ENCODE data around the gene CNR1. TPM values are rescaled to one million over a fixed set of nuclear protein-coding genes. Genes with fewer than 3 reads are reported as not detected.

CNR1 gene
- total and polyA plus RNA-seq, 2 donors (not counting 3 experiments of a cell fraction or from before 2014, with no cell fraction given) = 0.06 TPM; not detected in 1

DNA sequence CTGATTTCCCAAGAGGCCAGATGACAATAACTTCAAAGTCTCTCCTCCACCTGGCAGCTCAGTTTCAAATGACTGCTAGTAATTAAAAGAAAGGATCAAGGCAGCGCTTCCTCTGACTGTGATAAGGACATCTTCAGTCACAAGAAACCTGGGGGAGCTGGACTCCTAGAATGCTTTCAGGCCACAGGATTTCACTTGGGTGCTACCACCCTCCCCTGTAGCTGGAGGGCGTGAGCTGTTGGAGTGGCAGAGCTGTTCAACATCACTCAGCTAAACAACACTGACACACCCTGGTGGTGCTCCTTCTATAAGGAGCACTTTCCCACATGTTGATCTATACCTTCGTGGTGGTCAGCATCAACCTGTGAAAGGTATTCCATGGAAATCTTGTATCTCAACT lies 2.2 kb upstream of the CNR1 start:
- TF ChIP-seq FOS (IDR thresholded peaks at IDR 0.05; ENCODE audit: borderline replicate concordance, insufficient read depth, low read length) = no peak
- TF ChIP-seq, protein P1, sequence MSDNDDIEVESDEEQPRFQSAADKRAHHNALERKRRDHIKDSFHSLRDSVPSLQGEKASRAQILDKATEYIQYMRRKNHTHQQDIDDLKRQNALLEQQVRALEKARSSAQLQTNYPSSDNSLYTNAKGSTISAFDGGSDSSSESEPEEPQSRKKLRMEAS (IDR thresholded peaks at IDR 0.05; ENCODE audit: insufficient read depth, insufficient read length) = no peak
- no peak for TF ChIP-seq EZH2 (IDR thresholded peaks at IDR 0.05; ENCODE audit: borderline replicate concordance, low read depth, low read length, severe bottlenecking)
- TF ChIP-seq, protein P2, sequence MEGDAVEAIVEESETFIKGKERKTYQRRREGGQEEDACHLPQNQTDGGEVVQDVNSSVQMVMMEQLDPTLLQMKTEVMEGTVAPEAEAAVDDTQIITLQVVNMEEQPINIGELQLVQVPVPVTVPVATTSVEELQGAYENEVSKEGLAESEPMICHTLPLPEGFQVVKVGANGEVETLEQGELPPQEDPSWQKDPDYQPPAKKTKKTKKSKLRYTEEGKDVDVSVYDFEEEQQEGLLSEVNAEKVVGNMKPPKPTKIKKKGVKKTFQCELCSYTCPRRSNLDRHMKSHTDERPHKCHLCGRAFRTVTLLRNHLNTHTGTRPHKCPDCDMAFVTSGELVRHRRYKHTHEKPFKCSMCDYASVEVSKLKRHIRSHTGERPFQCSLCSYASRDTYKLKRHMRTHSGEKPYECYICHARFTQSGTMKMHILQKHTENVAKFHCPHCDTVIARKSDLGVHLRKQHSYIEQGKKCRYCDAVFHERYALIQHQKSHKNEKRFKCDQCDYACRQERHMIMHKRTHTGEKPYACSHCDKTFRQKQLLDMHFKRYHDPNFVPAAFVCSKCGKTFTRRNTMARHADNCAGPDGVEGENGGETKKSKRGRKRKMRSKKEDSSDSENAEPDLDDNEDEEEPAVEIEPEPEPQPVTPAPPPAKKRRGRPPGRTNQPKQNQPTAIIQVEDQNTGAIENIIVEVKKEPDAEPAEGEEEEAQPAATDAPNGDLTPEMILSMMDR (IDR thresholded peaks at IDR 0.05; ENCODE audit: extremely low read depth in 1 of 2, insufficient read depth in 1 of 2, low read depth in 1 of 2, low read length in 2 of 2) = no peak
- no peak for TF ChIP-seq MYC (IDR thresholded peaks at IDR 0.05; ENCODE audit: low read depth, low read length)
- no peak for TF ChIP-seq JUN (IDR thresholded peaks at IDR 0.05; ENCODE audit: borderline replicate concordance, insufficient read depth, insufficient read length, low read depth)
- TF ChIP-seq POLR2A (IDR thresholded peaks at IDR 0.05; ENCODE audit: low read depth, low read length) = no peak
- no peak for TF ChIP-seq POLR2AphosphoS5 (IDR thresholded peaks at IDR 0.05; ENCODE audit: insufficient read depth, low read depth, low read length)
- TF ChIP-seq GATA2 (IDR thresholded peaks at IDR 0.05; ENCODE audit: insufficient read depth, insufficient read length, low read depth, low read length) = no peak
- H3K27ac ChIP-seq (ENCODE audit: insufficient read depth, low read depth, low read length) = no peak overlapping the region
- H3K4me1 ChIP-seq (ENCODE audit: control insufficient read depth, extremely low read depth, insufficient read depth, low read length) = peaks cover 12% of the 10 kb centered on the region
- H3K9me3 ChIP-seq (replicated peaks; ENCODE audit: control insufficient read depth, insufficient read depth, low read length) = no peaks in the 10 kb centered on the region
- DNase-seq (ENCODE audit: low read depth, low spot score) = no peak
- dilution Hi-C loops (cut with MboI; ENCODE audit: extremely low pct_ligation_motif_present, low sequenced_read_pairs) (no loop called here), intact Hi-C loops (cut with micrococcal nuclease) (loop anchor here (5.0 to 10.0 kb wide), 3 partner anchors 326 to 706 kb away; no protein-coding TSS in a partner anchor)
- no peaks in the 10 kb centered on the region for H3K9me1 ChIP-seq (replicated peaks; ENCODE audit: control insufficient read depth, extremely low read depth, insufficient read depth, low read length)
- ChIA-PET POLR2A (no interaction called here), CTCF (no interaction called here)
- no peak for FAIRE-seq
- no peaks in the 10 kb centered on the region for H3K36me3 ChIP-seq (ENCODE audit: control insufficient read depth in 2 of 2, extremely low read depth in 1 of 2, insufficient read depth in 2 of 2, low read length in 2 of 2)
- no peak overlapping the region for H3K9ac ChIP-seq (replicated peaks; ENCODE audit: extremely low read depth, insufficient read depth, low read length)
- H3K27me3 ChIP-seq (ENCODE audit: control insufficient read depth in 2 of 2, insufficient read depth in 2 of 2, low read length in 2 of 2) = peaks cover 40 to 51% of the 10 kb centered on the region in 2 experiments
- no peak overlapping the region for H3K4me3 ChIP-seq (replicated peaks in 1 of 3; ENCODE audit: insufficient read depth in 1 of 3, low read depth in 1 of 3, low read length in 3 of 3)
- H2AFZ ChIP-seq (ENCODE audit: low read depth, low read length) = no peak overlapping the region
- H4K20me1 ChIP-seq (replicated peaks; ENCODE audit: control insufficient read depth, extremely low read depth, insufficient read depth, low read length) = no peaks in the 10 kb centered on the region
- H3K4me2 ChIP-seq (ENCODE audit: insufficient read depth, low read length) = no peak overlapping the region
- H3K79me2 ChIP-seq (ENCODE audit: control insufficient read depth, insufficient read depth, low read length) = no peaks in the 10 kb centered on the region
- no TSS peak for BruUV-seq (replicated peaks)
